HG03571 (cell line): ENCODE data around the gene GSX2.

Experiments used
- ATAC-seq: cut with Tn5 transposase; IDR thresholded peaks from one replicate; pipeline ENCODE4 v1.9.1; 2021; ENCODE audit not compliant: unreplicated experiment

Gene GSX2

GRCh38 chr4:54076673-54077072 lies 23.3 kb upstream of the GSX2 start:
- ATAC-seq = no peak

GRCh38 chr4:54077812-54078211 lies 22.2 kb upstream of the GSX2 start:
- ATAC-seq = no peak

GRCh38 chr4:54082168-54082567 lies 17.8 kb upstream of the GSX2 start:
- no peak for ATAC-seq

GRCh38 chr4:54085284-54085683 lies 14.7 kb upstream of the GSX2 start:
- no peak for ATAC-seq

GRCh38 chr4:54089875-54090274 lies 10.1 kb upstream of the GSX2 start:
- ATAC-seq = no peak

- ATAC-seq = no peak
These were observed 9.6 kb upstream of the GSX2 start for GRCh38 chr4:54090404-54090803.

- ATAC-seq = peak; percentile 53
These were observed 8.9 kb upstream of the GSX2 start for GRCh38 chr4:54090804-54091623.

- ATAC-seq = peak; percentile 78
These were observed 8.1 kb upstream of the GSX2 start for GRCh38 chr4:54091637-54092404.

GRCh38 chr4:54092405-54093323 lies 7.3 kb upstream of the GSX2 start:
- ATAC-seq = no peak

- no peak for ATAC-seq
These were observed 6.4 kb upstream of the GSX2 start for GRCh38 chr4:54093324-54094240.

GRCh38 chr4:54094451-54094850 lies 5.5 kb upstream of the GSX2 start:
- ATAC-seq = no peak

- no peak for ATAC-seq
These were observed 4.7 kb upstream of the GSX2 start for GRCh38 chr4:54095110-54095825.

- no peak for ATAC-seq
These were observed 3.5 kb upstream of the GSX2 start for GRCh38 chr4:54096295-54096962.

- no peak for ATAC-seq
These were observed 2.8 kb upstream of the GSX2 start for GRCh38 chr4:54097152-54097551.

- no peak for ATAC-seq
These were observed 1.6 kb upstream of the GSX2 start for GRCh38 chr4:54098375-54098774.

GRCh38 chr4:54099287-54099747 lies 646 bp upstream of the GSX2 start:
- ATAC-seq = no peak

GRCh38 chr4:54100595-54101189 lies 729 bp downstream of the GSX2 start:
- no peak for ATAC-seq

- ATAC-seq = no peak
These were observed 1.5 kb downstream of the GSX2 start for GRCh38 chr4:54101190-54102041.
